Osteoblast (primary cell): ENCODE data around the gene MFF. TPM values are rescaled to one million over a fixed set of nuclear protein-coding genes. Genes with fewer than 3 reads are reported as not detected.
"Not testable (repeated sequence)": the region's sequence is repeated elsewhere in the genome, so short reads cannot be mapped to it uniquely, and the experiment has no call there.

Experiments
- DNase-seq: peaks from one replicate; pipeline ENCODE4 v3.0.0; 2011; ENCODE audit warnings: low spot score, mixed read lengths; ENCODE audit not compliant: insufficient read length; ENCODE audit errors: missing footprints
- H2AFZ ChIP-seq: 2 replicates; pipeline ENCODE4 v1.6.0; 2011; ENCODE audit warnings: mild to moderate bottlenecking, low read length
- H3K27ac ChIP-seq: 2 replicates; pipeline ENCODE4 v1.5.1; 2011; ENCODE audit warnings: mild to moderate bottlenecking, low read depth, low read length, moderate library complexity
- H3K27me3 ChIP-seq: 2 replicates; pipeline ENCODE4 v1.6.0; 2012; ENCODE audit warnings: mild to moderate bottlenecking, control low read depth, inconsistent platforms, low read length, moderate library complexity; ENCODE audit not compliant: insufficient read depth
- H3K36me3 ChIP-seq: 2 replicates; pipeline ENCODE4 v1.5.1; 2011; ENCODE audit warnings: mild to moderate bottlenecking, low read length, control low read depth, moderate library complexity; ENCODE audit not compliant: insufficient read depth
- H3K4me1 ChIP-seq: 2 replicates; pipeline ENCODE4 v1.5.1; 2011; ENCODE audit warnings: mild to moderate bottlenecking, low read length, control low read depth, moderate library complexity; ENCODE audit not compliant: insufficient read depth
- H3K4me2 ChIP-seq: 2 replicates; pipeline ENCODE4 v1.6.0; 2011; ENCODE audit warnings: mild to moderate bottlenecking, low read length; ENCODE audit not compliant: insufficient read depth
- H3K4me3 ChIP-seq: fragments of 200-600 bp; sonication (generic); 3 replicates; pipeline ENCODE4 v1.5.1; 2012; ENCODE audit warnings: mild to moderate bottlenecking, low read length, inconsistent platforms; ENCODE audit not compliant: insufficient read depth
- H3K79me2 ChIP-seq: 2 replicates; pipeline ENCODE4 v1.6.0; 2012; ENCODE audit warnings: mild to moderate bottlenecking, low read length, control low read depth, inconsistent platforms; ENCODE audit not compliant: insufficient read depth
- H3K9me3 ChIP-seq: 2 replicates; pipeline ENCODE4 v1.5.1; 2011; ENCODE audit warnings: low read depth, low read length, control low read depth
- H4K20me1 ChIP-seq: 2 replicates; pipeline ENCODE4 v1.6.0; 2012; ENCODE audit warnings: mild to moderate bottlenecking, low read length, control low read depth; ENCODE audit not compliant: insufficient read depth
- CTCF ChIP-seq: IDR thresholded peaks from 2 replicates; pipeline ENCODE4 v1.5.1; 2011; ENCODE audit warnings: mild to moderate bottlenecking, low read depth, low read length, moderate library complexity; ENCODE audit errors: extremely low read depth
- total RNA-seq: library from RNA; depleted of rRNA; stranded (reverse); fragments of >200 nt; gene quantifications from 2 replicates; pipeline ENCODE4 v1.2.3, GENCODE V29; 2012

MFF gene
- total RNA-seq, 1 donor = 101 TPM

DNA sequence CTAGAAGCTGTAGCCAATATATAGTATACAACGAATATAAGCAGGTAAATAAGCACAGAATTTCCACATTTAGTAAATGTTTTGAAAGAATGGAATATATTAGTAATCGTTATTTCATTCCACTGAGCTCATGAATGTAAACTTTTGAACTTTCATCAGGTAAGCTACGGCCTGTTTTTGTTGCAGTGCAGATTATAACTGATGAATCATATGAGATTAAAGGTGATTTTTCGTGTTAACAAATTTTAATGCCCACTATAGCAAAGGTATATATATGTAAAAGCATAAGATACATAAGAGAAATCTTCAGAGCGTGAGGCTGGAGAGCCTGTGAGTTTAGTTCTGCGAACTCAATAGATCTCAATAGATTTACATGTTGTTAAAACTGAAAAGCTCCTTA lies 61.6 kb downstream of the MFF start:
- TF ChIP-seq CTCF = no peak
- no peaks in the 10 kb centered on the region for H3K36me3 ChIP-seq
- H2AFZ ChIP-seq = no peak overlapping the region
- no peaks in the 10 kb centered on the region for H4K20me1 ChIP-seq
- H3K4me3 ChIP-seq = no peak overlapping the region
- no peaks in the 10 kb centered on the region for H3K27me3 ChIP-seq
- no peaks in the 10 kb centered on the region for H3K9me3 ChIP-seq
- no peak for DNase-seq
- no peak overlapping the region for H3K4me2 ChIP-seq
- H3K4me1 ChIP-seq = peaks cover 15% of the 10 kb centered on the region
- H3K79me2 ChIP-seq = no peaks in the 10 kb centered on the region
- no peak overlapping the region for H3K27ac ChIP-seq

DNA sequence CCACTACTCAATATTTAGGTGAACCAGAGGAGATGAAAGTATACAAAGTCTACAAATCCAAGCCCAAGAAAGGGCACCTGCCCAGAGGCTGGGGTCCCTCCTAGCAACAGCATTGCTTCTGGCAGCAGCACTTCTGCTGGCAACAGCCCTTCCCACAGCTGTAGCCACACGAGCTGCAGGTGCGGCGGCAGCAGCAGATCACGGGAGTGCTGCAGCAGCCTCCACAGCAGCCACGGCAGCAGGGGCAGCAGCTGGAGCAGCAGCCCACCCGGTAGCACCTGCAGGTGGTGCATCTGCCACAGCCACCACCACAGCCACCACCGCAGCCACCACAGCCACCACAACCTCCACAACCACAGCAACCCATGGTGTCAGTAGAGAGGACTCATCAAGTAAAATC lies 62.5 kb downstream of the MFF start, which contains the start of gene SCYGR1:
TSS of gene SCYGR1 (minus strand) at position 367 of the 400 bp plus-strand sequence. CDS start at position 367, 0 bp downstream.
- H3K9me3 ChIP-seq, H3K36me3 ChIP-seq, DNase-seq, H4K20me1 ChIP-seq, H3K79me2 ChIP-seq, H3K4me3 ChIP-seq, H3K27me3 ChIP-seq, H2AFZ ChIP-seq: not testable (repeated sequence)
- peak within 1 kb of the TSS; percentile 48 for H3K4me2 ChIP-seq
- H3K4me1 ChIP-seq = peaks cover 15% of the 10 kb centered on the region
- H3K27ac ChIP-seq = peak within 1 kb of the TSS; percentile 91

DNA sequence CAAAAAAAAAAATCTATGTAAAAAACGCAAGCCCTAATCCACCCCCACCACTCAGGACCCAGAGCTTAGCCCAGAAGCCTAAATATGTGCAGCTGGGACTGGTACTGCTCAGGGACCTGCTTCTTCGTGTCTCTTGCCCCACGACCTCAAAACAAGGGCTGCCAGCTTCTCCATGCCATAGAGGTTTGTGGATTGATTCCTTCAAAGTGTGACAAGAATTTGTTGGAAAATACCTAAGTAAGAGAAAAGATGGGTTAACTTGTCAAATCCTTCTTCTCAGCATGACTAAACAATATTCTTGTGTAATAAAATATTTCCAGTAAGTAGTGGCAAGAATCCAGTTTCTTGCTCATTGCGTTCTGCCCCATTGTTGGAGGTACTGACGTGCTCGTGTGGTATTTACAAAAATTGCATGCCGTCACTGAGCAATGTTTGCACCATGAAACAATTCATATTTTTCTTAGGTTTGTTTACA lies 63.5 kb downstream of the MFF start:
- Histone ChIP-seq H3K4me2 (peak overlapping the region; percentile 48), H3K4me3 (no peak overlapping the region), H3K79me2 (no peaks in the 10 kb centered on the region), H3K27ac (peak overlapping the region; percentile 91), H3K9me3 (no peaks in the 10 kb centered on the region), H3K27me3 (no peaks in the 10 kb centered on the region), H3K4me1 (peaks cover 15% of the 10 kb centered on the region), H2AFZ (no peak overlapping the region), H4K20me1 (no peaks in the 10 kb centered on the region), H3K36me3 (no peaks in the 10 kb centered on the region)
- peak; percentile 91 for DNase-seq
- no peak for TF ChIP-seq CTCF

- Histone ChIP-seq H3K27ac (peak overlapping the region; percentile 91), H4K20me1 (no peaks in the 10 kb centered on the region), H3K9me3 (no peaks in the 10 kb centered on the region), H3K79me2 (no peaks in the 10 kb centered on the region), H3K27me3 (no peaks in the 10 kb centered on the region), H3K4me1 (peaks cover 13% of the 10 kb centered on the region), H3K4me2 (peak overlapping the region; percentile 48), H2AFZ (no peak overlapping the region), H3K4me3 (no peak overlapping the region), H3K36me3 (no peaks in the 10 kb centered on the region)
- TF ChIP-seq CTCF = no peak
- no peak for DNase-seq
Measured at GRCh38 chr2:227389231-227389630, 64.2 kb downstream of the MFF start.
